GM19328 (cell line): Measurements from ENCODE around the gene IER2.
"Not testable (repeated sequence)": the region's sequence is repeated elsewhere in the genome, so short reads cannot be mapped to it uniquely, and the experiment has no call there.

ENCODE experiments used
- ATAC-seq: cut with Tn5 transposase; IDR thresholded peaks from one replicate; pipeline ENCODE4 v1.9.1; 2021; ENCODE audit warnings: mild to moderate bottlenecking, moderate library complexity; ENCODE audit not compliant: unreplicated experiment

IER2 gene

GRCh38 chr19:13138171-13138915 lies 11.9 kb upstream of the IER2 start:
- no peak for ATAC-seq

GRCh38 chr19:13138916-13139198 lies 11.4 kb upstream of the IER2 start:
- no peak for ATAC-seq

- ATAC-seq = no peak
Observed at GRCh38 chr19:13139633-13140311, 10.4 kb upstream of the IER2 start.

- ATAC-seq = no peak
Observed at GRCh38 chr19:13146763-13147563, 3.2 kb upstream of the IER2 start.

- not testable (repeated sequence) for ATAC-seq
Observed at GRCh38 chr19:13149173-13149627, 1.0 kb upstream of the IER2 start.

GRCh38 chr19:13149628-13150186 lies 504 bp upstream of the IER2 start:
- no peak for ATAC-seq

GRCh38 chr19:13150931-13151604 lies 857 bp downstream of the IER2 start:
- no peak for ATAC-seq

GRCh38 chr19:13151605-13152355 lies 1.6 kb downstream of the IER2 start:
- ATAC-seq = peak; percentile 47

GRCh38 chr19:13152356-13152973 lies 2.3 kb downstream of the IER2 start:
- no peak for ATAC-seq

GRCh38 chr19:13152974-13153568 lies 2.9 kb downstream of the IER2 start:
- no peak for ATAC-seq

- no peak for ATAC-seq
Observed at GRCh38 chr19:13153569-13154240, 3.5 kb downstream of the IER2 start.

GRCh38 chr19:13154241-13154778 lies 4.1 kb downstream of the IER2 start:
- no peak for ATAC-seq

- ATAC-seq = no peak
Observed at GRCh38 chr19:13154911-13155471, 4.8 kb downstream of the IER2 start.

- no peak for ATAC-seq
Observed at GRCh38 chr19:13155472-13156359, 5.5 kb downstream of the IER2 start.

GRCh38 chr19:13159713-13160112 lies 9.5 kb downstream of the IER2 start:
- no peak for ATAC-seq

- no peak for ATAC-seq
Observed at GRCh38 chr19:13160557-13160956, 10.3 kb downstream of the IER2 start.
